ENCODE data around the gene FOCAD.

GRCh38 chr9:21001581-21001980 lies 317.5 kb downstream of the FOCAD start:
- TF ChIP-seq CTCF (conservative IDR thresholded peaks at IDR 0.05; ENCODE audit: low read length) (no peak), EZH2phosphoT487 (IDR thresholded peaks at IDR 0.05; ENCODE audit: borderline replicate concordance) (no peak)
